ENCODE data around the gene HMG20A. TPM values are rescaled to one million over a fixed set of nuclear protein-coding genes. Genes with fewer than 3 reads are reported as not detected.
A peak's percentile ranks its signal among the peaks of the same experiment; 100 is the strongest.

Gene HMG20A
- total RNA-seq, 6 experiments from 2014 or later = 26.6 to 30.5 (median 28.3) TPM

DNA sequence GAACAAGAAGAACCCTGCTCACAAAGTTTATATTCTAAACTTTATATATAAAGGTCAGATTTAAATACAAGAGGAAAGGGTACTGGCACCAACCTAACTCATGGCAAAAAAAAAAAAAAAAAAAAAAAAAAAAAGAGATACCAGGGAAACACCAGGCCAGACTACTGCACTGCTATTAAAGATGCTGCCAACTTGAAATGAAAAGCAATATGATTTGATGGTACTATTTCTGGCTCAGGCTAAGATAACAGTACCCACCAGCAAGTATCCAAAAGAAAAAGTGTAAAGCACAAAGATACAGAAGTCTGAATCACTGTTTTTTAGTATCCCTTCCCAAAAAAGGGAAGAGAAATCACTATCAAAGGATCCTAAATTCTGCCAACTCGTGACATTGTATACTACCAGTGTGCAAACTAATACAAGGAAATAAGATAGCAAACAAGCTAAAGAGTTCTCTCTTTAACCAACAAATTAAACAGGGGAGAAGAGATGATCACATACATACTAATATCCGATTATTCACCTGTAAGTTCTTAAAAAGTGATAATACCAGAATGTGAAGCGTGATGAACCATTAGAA lies 29.2 kb upstream of the HMG20A start:
- DNase-seq = no peak
- no peak overlapping the region for H3K27ac Mint-ChIP-seq
- peaks cover 73% of the 10 kb centered on the region for H3K4me1 Mint-ChIP-seq (ENCODE audit: low read depth)
- H3K4me3 Mint-ChIP-seq = no peak overlapping the region
- no peaks in the 10 kb centered on the region; the same call in 1 of the 2 replicates for H3K27me3 Mint-ChIP-seq (ENCODE audit: insufficient read depth)
- TF ChIP-seq CTCF (IDR thresholded peaks at IDR 0.05) = no peak
- peaks cover 12% of the 10 kb centered on the region for H3K9me3 Mint-ChIP-seq
- H3K36me3 Mint-ChIP-seq (ENCODE audit: low read depth) = peaks cover 17% of the 10 kb centered on the region

GRCh38 chr15:77392762-77393470 lies 27.8 kb upstream of the HMG20A start:
- no peak overlapping the region for H3K4me3 Mint-ChIP-seq
- no peak for TF ChIP-seq CTCF (IDR thresholded peaks at IDR 0.05)
- peak overlapping the region; percentile 9; the same call in 1 of the 2 replicates for H3K27ac Mint-ChIP-seq

GRCh38 chr15:77393471-77393840 lies 27.2 kb upstream of the HMG20A start:
- TF ChIP-seq CTCF (IDR thresholded peaks at IDR 0.05) = no peak
- Mint-ChIP-seq H3K9me3 (peaks cover 26% of the 10 kb centered on the region), H3K36me3 (ENCODE audit: low read depth) (peaks cover 33% of the 10 kb centered on the region), H3K27me3 (ENCODE audit: insufficient read depth) (no peaks in the 10 kb centered on the region; the same call in 1 of the 2 replicates), H3K4me1 (ENCODE audit: low read depth) (peaks cover 59% of the 10 kb centered on the region), H3K27ac (peak overlapping the region; percentile 16), H3K4me3 (no peak overlapping the region)
- peak; percentile 44 for DNase-seq

More at GRCh38 chr15:77392762-77393470, 27.8 kb upstream of the HMG20A start:
- H3K27me3 Mint-ChIP-seq (ENCODE audit: insufficient read depth) = no peaks in the 10 kb centered on the region; the same call in 1 of the 2 replicates
- H3K9me3 Mint-ChIP-seq = peaks cover 20% of the 10 kb centered on the region
- H3K36me3 Mint-ChIP-seq (ENCODE audit: low read depth) = peaks cover 28% of the 10 kb centered on the region
- peaks cover 64% of the 10 kb centered on the region for H3K4me1 Mint-ChIP-seq (ENCODE audit: low read depth)
- DNase-seq = no peak

DNA sequence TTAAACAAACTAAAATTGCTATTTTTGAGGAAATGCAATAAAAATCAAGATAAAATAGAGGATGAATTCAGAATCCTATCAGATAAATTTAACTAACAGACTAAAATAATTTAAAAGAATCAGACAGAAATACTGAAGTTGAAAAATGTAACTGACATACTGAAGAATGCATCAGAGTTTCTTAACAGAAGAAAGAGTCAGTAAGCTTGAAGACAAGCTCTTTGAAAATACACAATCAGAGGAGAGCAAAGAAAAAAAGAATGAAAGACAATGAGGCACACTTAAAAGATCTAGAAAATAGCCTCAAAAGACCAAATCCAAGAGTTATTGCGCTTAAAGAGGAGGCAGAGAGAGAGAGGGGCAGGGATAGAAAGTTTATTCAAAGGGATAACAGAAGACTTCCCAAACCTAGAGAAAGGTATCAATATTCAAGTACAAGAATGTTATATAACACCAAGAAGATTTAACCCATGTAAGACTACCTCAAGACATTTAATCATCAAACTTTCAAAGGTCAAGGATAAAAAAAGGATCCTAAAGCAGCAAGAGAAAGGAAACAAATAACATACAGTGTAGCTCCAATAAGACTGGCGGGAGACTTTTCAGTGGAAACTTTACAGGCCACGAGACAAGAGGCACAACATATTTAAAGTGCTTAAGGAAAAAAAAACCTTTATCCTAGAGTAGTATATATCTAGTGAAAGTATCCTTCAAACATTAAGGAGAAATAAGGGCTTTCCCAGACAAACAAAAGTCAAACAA lies 25.5 kb upstream of the HMG20A start:
- Mint-ChIP-seq H3K27me3 (ENCODE audit: insufficient read depth) (no peaks in the 10 kb centered on the region; the same call in 1 of the 2 replicates), H3K9me3 (peaks cover 43% of the 10 kb centered on the region), H3K27ac (no peak overlapping the region), H3K4me3 (no peak overlapping the region; the same call in 1 of the 2 replicates), H3K36me3 (ENCODE audit: low read depth) (peaks cover 51% of the 10 kb centered on the region), H3K4me1 (ENCODE audit: low read depth) (peaks cover 46% of the 10 kb centered on the region)
- TF ChIP-seq CTCF (IDR thresholded peaks at IDR 0.05) = no peak
- DNase-seq = no peak

- no peak overlapping the region for H3K4me3 Mint-ChIP-seq
- H3K9me3 Mint-ChIP-seq = peaks cover 46% of the 10 kb centered on the region
- H3K4me1 Mint-ChIP-seq (ENCODE audit: low read depth) = peaks cover 40% of the 10 kb centered on the region
- H3K36me3 Mint-ChIP-seq (ENCODE audit: low read depth) = peaks cover 54% of the 10 kb centered on the region
- no peaks in the 10 kb centered on the region; the same call in 1 of the 2 replicates for H3K27me3 Mint-ChIP-seq (ENCODE audit: insufficient read depth)
- H3K27ac Mint-ChIP-seq = no peak overlapping the region
- no peak for DNase-seq
- TF ChIP-seq CTCF (IDR thresholded peaks at IDR 0.05) = no peak
Measured at GRCh38 chr15:77396692-77397091, 24.0 kb upstream of the HMG20A start.
